Measurements from ENCODE around the gene ANKIB1.

ANKIB1 gene

DNA sequence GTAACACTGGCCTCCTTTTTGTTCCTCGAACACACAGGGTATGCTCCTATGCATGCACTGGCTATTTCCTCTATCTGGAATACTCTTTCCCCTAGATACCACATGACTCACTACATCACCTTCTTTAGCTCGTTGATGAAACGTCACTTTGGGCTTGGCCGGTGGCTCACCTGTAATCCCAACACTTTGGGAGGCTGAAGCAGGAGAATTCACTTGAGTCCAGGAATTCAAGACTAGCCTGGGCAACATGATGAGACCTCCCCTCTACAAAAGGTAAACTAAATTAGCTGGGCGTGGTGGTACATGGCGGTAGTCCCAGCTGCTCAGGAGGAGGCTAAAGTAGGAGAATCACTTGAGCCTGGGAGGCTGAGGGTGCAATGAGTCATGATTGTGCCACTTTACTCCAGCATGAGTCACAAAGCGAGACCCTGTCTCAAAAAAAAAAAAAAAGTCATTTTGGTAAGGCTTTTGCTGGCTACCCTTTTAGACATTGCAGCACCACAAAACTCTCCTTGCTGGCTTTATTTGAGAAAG, 14.5 kb downstream of the ANKIB1 start:
- TF ChIP-seq, protein P1, sequence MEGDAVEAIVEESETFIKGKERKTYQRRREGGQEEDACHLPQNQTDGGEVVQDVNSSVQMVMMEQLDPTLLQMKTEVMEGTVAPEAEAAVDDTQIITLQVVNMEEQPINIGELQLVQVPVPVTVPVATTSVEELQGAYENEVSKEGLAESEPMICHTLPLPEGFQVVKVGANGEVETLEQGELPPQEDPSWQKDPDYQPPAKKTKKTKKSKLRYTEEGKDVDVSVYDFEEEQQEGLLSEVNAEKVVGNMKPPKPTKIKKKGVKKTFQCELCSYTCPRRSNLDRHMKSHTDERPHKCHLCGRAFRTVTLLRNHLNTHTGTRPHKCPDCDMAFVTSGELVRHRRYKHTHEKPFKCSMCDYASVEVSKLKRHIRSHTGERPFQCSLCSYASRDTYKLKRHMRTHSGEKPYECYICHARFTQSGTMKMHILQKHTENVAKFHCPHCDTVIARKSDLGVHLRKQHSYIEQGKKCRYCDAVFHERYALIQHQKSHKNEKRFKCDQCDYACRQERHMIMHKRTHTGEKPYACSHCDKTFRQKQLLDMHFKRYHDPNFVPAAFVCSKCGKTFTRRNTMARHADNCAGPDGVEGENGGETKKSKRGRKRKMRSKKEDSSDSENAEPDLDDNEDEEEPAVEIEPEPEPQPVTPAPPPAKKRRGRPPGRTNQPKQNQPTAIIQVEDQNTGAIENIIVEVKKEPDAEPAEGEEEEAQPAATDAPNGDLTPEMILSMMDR (IDR thresholded peaks at IDR 0.05; ENCODE audit: control insufficient read depth, extremely low read depth, insufficient read depth), result no peak

DNA sequence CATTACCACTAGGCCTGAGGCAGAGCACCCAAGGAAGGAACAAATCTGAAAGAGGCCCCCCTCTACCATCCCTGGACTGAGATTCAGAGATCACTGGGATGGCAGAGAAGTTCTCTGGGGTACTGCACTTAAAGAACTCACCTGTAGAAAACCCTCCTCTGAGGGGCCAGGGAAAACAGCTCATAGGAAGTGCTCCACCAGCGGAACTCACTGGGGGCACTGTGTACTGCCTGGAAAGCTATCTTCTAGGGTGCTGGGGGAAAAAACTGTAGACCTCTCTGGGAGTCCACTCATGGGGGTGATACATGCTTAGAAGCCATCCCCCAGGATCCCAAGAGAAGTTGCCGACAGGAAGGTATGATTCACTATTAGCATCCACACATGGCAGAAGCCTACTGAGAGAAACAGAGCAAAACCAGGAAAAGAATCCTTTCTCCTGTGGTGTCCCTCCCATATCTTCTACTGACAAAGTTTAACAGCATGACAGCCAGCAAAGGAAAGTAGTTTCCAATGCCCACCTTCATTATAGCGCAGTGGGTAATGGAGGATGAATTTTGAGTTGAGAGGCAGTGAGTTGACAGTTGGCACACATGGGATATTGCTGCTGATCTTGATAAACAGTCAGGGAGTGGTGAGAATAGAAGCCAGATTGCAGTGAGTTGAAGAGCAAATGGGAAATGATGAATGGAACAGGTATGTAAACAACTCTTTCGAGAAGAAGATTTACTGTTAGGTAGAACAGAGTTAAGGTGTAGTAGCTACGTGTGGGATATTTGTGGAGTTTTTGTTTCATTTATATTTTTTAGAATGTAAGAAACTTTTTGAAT, 20.9 kb downstream of the ANKIB1 start:
- DNase-seq (ENCODE audit: low read depth), result no peak
- H3K4me3 ChIP-seq (ENCODE audit: low read depth, low read length), result no peak overlapping the region
- TF ChIP-seq, protein P1 (IDR thresholded peaks at IDR 0.05; ENCODE audit: control insufficient read depth, extremely low read depth, insufficient read depth), result no peak

More for the DNA sequence above, 14.5 kb downstream of the ANKIB1 start:
- no peak for DNase-seq (ENCODE audit: low read depth)
- no peak overlapping the region for H3K4me3 ChIP-seq (ENCODE audit: low read depth, low read length)

DNA sequence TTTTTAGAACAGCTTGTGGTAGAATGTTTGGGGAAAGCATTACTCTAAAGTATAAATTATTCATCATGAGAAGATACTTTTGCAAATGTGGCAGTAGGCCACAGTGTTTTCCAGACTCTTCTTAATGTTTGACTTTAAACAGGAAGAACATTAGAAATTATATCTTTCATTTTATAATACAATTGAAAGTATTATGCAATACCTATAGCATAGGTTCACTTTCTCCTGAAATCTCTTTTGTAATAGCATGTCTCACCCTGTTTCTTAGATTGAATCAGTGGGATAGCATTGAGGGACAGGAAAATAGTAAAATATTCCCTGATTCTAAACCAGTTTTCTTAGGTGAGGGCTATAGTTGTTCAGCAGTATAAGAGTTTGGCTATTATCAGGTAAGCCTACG, 23.1 kb downstream of the ANKIB1 start:
- TF ChIP-seq, protein P1 (IDR thresholded peaks at IDR 0.05; ENCODE audit: control insufficient read depth, extremely low read depth, insufficient read depth), result no peak
- H3K4me3 ChIP-seq (ENCODE audit: low read depth, low read length), result no peak overlapping the region
- DNase-seq (ENCODE audit: low read depth), result no peak

DNA sequence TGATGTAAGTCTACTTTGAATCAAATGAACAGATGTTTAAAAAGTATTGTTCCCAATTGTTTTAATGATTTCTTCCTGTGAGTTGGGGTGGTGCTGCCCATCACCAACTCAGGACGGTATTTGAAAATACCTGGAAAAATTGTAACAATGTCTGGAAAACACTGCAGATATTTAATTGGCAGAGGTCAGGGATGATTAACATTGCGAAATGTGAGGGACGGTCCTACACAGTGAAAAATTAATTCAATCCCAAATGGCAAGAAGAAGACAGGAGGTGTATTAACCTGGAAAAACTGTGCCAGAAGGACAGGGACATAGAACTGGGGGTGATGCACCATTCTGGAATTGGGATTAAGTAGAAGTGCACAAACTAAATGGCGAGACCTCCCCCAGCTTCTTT, 29.6 kb downstream of the ANKIB1 start:
- no peak for DNase-seq (ENCODE audit: low read depth)
- H3K4me3 ChIP-seq (ENCODE audit: low read depth, low read length), result no peak overlapping the region
- TF ChIP-seq, protein P1 (IDR thresholded peaks at IDR 0.05; ENCODE audit: control insufficient read depth, extremely low read depth, insufficient read depth), result no peak

DNA sequence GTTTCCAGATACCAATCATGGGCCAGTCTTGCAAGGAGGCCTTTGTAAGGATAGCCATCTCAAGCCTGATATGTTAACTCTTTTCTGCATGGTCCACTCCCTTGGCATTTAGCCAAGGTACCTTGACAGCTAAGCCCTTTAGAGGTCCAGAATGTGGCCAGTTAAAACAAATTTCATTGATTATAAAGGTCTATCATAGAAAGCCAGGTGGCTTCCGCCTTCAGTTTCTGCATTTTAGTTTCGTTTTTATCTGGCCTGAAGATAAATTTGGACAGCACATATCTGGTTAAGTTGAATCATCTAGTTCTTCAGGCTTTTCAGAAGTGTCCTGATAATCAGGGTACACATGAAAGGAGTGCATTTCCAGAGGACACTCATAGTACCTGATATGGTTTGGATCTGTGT, 30.7 kb downstream of the ANKIB1 start:
- H3K4me3 ChIP-seq (ENCODE audit: low read depth, low read length), result no peak overlapping the region
- TF ChIP-seq, protein P1 (IDR thresholded peaks at IDR 0.05; ENCODE audit: control insufficient read depth, extremely low read depth, insufficient read depth), result no peak
- DNase-seq (ENCODE audit: low read depth), result no peak

DNA sequence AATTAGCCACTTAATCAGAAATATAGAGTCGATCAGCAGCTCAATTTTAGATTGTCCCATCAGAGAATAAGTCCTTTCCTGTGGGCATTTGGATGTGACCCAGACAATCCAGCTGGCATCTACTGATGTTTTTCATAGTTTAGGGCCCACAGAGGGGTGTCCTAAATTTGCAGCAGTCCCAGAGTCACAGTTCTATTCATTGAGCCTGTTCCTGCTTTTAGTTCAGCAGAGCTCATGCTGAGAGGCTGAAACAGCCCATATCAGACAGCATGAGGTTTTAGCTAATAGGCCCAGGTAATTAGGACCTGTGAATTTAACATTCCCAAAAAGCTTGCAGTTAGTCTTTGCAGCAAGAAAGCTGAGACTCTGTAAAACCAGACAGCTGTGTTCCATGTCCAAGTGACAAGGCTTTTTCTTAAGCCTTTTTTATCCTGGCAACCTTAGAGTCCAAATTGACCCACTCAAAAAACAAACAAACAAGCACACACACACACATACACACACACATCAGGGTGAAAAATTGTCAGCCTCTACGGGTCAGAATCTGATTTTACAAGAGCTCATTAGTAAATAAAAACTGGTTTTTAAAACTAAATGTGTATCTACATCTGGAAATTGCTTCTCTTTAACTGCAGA, 33.7 kb downstream of the ANKIB1 start:
- peak; percentile 52 for DNase-seq (ENCODE audit: low read depth)
- TF ChIP-seq, protein P1 (IDR thresholded peaks at IDR 0.05; ENCODE audit: control insufficient read depth, extremely low read depth, insufficient read depth), result no peak
- no peak overlapping the region for H3K4me3 ChIP-seq (ENCODE audit: low read depth, low read length)

All from LNCaP clone FGC (cell line).